GM23338 (cell line): Measurements from ENCODE around the gene PARP12. TPM values are rescaled to one million over a fixed set of nuclear protein-coding genes. Genes with fewer than 3 reads are reported as not detected.

ENCODE experiments used
- ATAC-seq: fragments of 200-7000 bp; cut with Tn5 transposase; 3 replicates; pipeline ENCODE4 v1.9.1; 2020
- DNase-seq: peaks from one replicate; pipeline ENCODE4 v3.0.0-alpha.2; 2015; ENCODE audit warnings: low spot score
- H2AFZ ChIP-seq: fragments of 200-600 bp; sonication (generic); 2 replicates; pipeline ENCODE4 v1.8.0; 2016; ENCODE audit warnings: antibody characterized with exemption, mild to moderate bottlenecking, moderate library complexity
- H3F3A ChIP-seq: fragments of 200-600 bp; sonication (generic); replicated peaks from 2 replicates; pipeline ENCODE4 v1.8.0; 2017; ENCODE audit warnings: antibody characterized with exemption, mixed run types, low read depth
- H3K27ac ChIP-seq: fragments of 200-600 bp; sonication (generic); 2 replicates; pipeline ENCODE4 v1.6.1; 2016; ENCODE audit warnings: low read depth
- H3K27me3 ChIP-seq: fragments of 200-600 bp; sonication (generic); 2 replicates; pipeline ENCODE4 v1.8.0; 2016; ENCODE audit warnings: mild to moderate bottlenecking, mixed run types, moderate library complexity; ENCODE audit not compliant: insufficient read depth
- H3K36me3 ChIP-seq: fragments of 200-600 bp; sonication (generic); 2 replicates; pipeline ENCODE4 v1.8.0; 2016; ENCODE audit warnings: mild to moderate bottlenecking; ENCODE audit not compliant: insufficient read depth
- H3K4me1 ChIP-seq: fragments of 200-600 bp; sonication (generic); 2 replicates; pipeline ENCODE4 v1.8.0; 2016; ENCODE audit warnings: mild to moderate bottlenecking, moderate library complexity; ENCODE audit not compliant: insufficient read depth
- H3K4me2 ChIP-seq: fragments of 200-600 bp; sonication (generic); 2 replicates; pipeline ENCODE4 v1.7.1; 2017; ENCODE audit warnings: mixed run types
- H3K4me3 ChIP-seq: fragments of 200-600 bp; sonication (generic); 2 replicates; pipeline ENCODE4 v1.6.1; 2016; ENCODE audit warnings: mixed run types
- H3K79me2 ChIP-seq: fragments of 200-600 bp; sonication (generic); replicated peaks from 2 replicates; pipeline ENCODE4 v1.8.0; 2017; ENCODE audit warnings: mild to moderate bottlenecking; ENCODE audit not compliant: insufficient read depth
- H3K9me2 ChIP-seq: fragments of 200-600 bp; sonication (generic); 2 replicates; pipeline ENCODE4 v1.8.0; 2017; ENCODE audit not compliant: insufficient read depth
- H4K20me1 ChIP-seq: fragments of 200-600 bp; sonication (generic); replicated peaks from 2 replicates; pipeline ENCODE4 v1.8.0; 2017; ENCODE audit warnings: mild to moderate bottlenecking; ENCODE audit not compliant: insufficient read depth
- H3K27ac Mint-ChIP-seq: 2 replicates; pipeline ENCODE4 v1.8.0; 2020; ENCODE audit warnings: inconsistent platforms, mild to moderate bottlenecking, moderate library complexity, mixed read lengths
- H3K27me3 Mint-ChIP-seq: 3 replicates; pipeline ENCODE4 v1.8.0; 2022; ENCODE audit warnings: low read depth, mild to moderate bottlenecking, moderate library complexity, mixed read lengths, inconsistent platforms; ENCODE audit not compliant: insufficient read depth, poor library complexity
- H3K36me3 Mint-ChIP-seq: 3 replicates; pipeline ENCODE4 v1.8.0; 2021; ENCODE audit warnings: low read depth, mild to moderate bottlenecking, inconsistent platforms, moderate library complexity, mixed read lengths
- H3K4me1 Mint-ChIP-seq: 3 replicates; pipeline ENCODE4 v1.8.0; 2020; ENCODE audit warnings: mild to moderate bottlenecking, inconsistent platforms, mixed read lengths
- H3K4me3 Mint-ChIP-seq: 3 replicates; pipeline ENCODE4 v1.8.0; 2021; ENCODE audit warnings: moderate library complexity, mild to moderate bottlenecking, inconsistent platforms, mixed read lengths
- H3K9me3 Mint-ChIP-seq: 3 replicates; pipeline ENCODE4 v1.8.0; 2020; ENCODE audit warnings: moderate library complexity, mild to moderate bottlenecking, inconsistent platforms, mixed read lengths
- CREB1 ChIP-seq: fragments of 250-450 bp; sonication (Bioruptor Pico); IDR thresholded peaks from 2 replicates; pipeline ENCODE4 v1.5.0; 2020; ENCODE audit warnings: low read depth, mild to moderate bottlenecking, moderate library complexity
- ETS1 ChIP-seq: IDR thresholded peaks from 2 replicates; pipeline ENCODE4 v1.6.1; 2016; ENCODE audit warnings: antibody characterized with exemption
- EZH2 ChIP-seq: fragments of 200-600 bp; sonication (generic); IDR thresholded peaks from one replicate; pipeline ENCODE4 v1.8.0; 2017; ENCODE audit warnings: antibody characterized with exemption, mild to moderate bottlenecking, low read depth; ENCODE audit not compliant: unreplicated experiment
- EZH2phosphoT487 ChIP-seq: fragments of 200-600 bp; sonication (generic); IDR thresholded peaks from one replicate; pipeline ENCODE4 v1.8.1; 2018; ENCODE audit warnings: antibody characterized with exemption; ENCODE audit not compliant: unreplicated experiment
- JUNB ChIP-seq: IDR thresholded peaks from one replicate; pipeline ENCODE4 v1.6.1; 2016; ENCODE audit warnings: antibody characterized with exemption; ENCODE audit not compliant: unreplicated experiment
- NANOG ChIP-seq: IDR thresholded peaks from 2 replicates; pipeline ENCODE4 v1.6.1; 2016; ENCODE audit warnings: antibody characterized with exemption, borderline replicate concordance
- POLR2AphosphoS5 ChIP-seq: IDR thresholded peaks from 2 replicates; pipeline ENCODE4 v1.6.1; 2016; ENCODE audit warnings: antibody characterized with exemption, low read depth
- STAT1 ChIP-seq: IDR thresholded peaks from one replicate; pipeline ENCODE4 v1.6.1; 2016; ENCODE audit warnings: antibody characterized with exemption; ENCODE audit not compliant: unreplicated experiment
- ZNF114 ChIP-seq: fragments of 250-450 bp; sonication (Bioruptor Pico); IDR thresholded peaks from 2 replicates; pipeline ENCODE4 v1.5.0; 2020; ENCODE audit warnings: mild to moderate bottlenecking, moderate library complexity
- ZNF331 ChIP-seq: fragments of 250-450 bp; sonication (Bioruptor Pico); IDR thresholded peaks from 2 replicates; pipeline ENCODE4 v1.5.0; 2020; ENCODE audit warnings: low read depth, mild to moderate bottlenecking, moderate library complexity
- ZNF462 ChIP-seq: fragments of 250-450 bp; sonication (Bioruptor Pico); IDR thresholded peaks from 2 replicates; pipeline ENCODE4 v1.5.0; 2020; ENCODE audit warnings: mild to moderate bottlenecking, moderate library complexity
- polyA plus RNA-seq: library from polyadenylated mRNA; unstranded; fragments of >200 nt; fragmentation: Nextera tagmentation; extraction: Ambion mirVana; gene quantifications from 2 replicates; pipeline ENCODE4 v1.2.1, GENCODE V29; 2016
- total RNA-seq: library from RNA; depleted of rRNA; stranded (reverse); fragments of >200 nt; shearing (Covaris generic); gene quantifications from 2 replicates; pipeline ENCODE4 v1.2.3, GENCODE V29; 2014
- TF ChIP-seq, protein P1 (sequence below): IDR thresholded peaks from one replicate; pipeline ENCODE4 v1.6.1; 2018; ENCODE audit warnings: antibody characterized with exemption; ENCODE audit not compliant: unreplicated experiment
- TF ChIP-seq, protein P2 (sequence below), 2 experiments: fragments of 200-600 bp in 1 of 2; sonication (generic) in 1 of 2; conservative IDR thresholded peaks; 2 replicates each; pipeline versions ENCODE4 v1.5.1 to v1.6.1; 2016 to 2017; ENCODE audit warnings: antibody characterized with exemption in 2 of 2, low read depth in 2 of 2, mild to moderate bottlenecking in 2 of 2, moderate library complexity in 1 of 2

The PARP12 gene
- total and polyA plus RNA-seq, 2 experiments from 2014 or later = 2.7 to 10.3 TPM

DNA sequence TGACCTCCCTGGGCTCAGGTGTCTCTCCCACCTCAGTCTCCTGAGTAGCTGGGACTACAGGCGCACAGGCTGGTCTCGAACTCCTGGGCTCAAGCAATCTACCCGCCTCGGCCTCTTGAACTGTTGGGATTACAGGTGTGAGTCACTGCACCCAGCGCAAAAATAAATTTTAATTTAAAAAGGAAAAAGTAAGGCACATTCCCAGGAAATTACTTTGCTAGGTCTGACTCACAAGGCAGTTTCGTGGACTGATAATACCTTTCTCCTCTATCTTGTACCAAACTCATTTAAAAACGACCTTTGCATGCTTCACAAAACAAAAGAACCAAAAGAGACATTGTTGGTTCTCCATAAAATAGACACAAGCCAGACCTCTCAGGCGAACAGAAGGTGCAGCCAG lies 29.7 kb downstream of the PARP12 start:
- TF ChIP-seq ZNF114 (CRISPR knock-in tag) = no peak
- TF ChIP-seq, protein P1, sequence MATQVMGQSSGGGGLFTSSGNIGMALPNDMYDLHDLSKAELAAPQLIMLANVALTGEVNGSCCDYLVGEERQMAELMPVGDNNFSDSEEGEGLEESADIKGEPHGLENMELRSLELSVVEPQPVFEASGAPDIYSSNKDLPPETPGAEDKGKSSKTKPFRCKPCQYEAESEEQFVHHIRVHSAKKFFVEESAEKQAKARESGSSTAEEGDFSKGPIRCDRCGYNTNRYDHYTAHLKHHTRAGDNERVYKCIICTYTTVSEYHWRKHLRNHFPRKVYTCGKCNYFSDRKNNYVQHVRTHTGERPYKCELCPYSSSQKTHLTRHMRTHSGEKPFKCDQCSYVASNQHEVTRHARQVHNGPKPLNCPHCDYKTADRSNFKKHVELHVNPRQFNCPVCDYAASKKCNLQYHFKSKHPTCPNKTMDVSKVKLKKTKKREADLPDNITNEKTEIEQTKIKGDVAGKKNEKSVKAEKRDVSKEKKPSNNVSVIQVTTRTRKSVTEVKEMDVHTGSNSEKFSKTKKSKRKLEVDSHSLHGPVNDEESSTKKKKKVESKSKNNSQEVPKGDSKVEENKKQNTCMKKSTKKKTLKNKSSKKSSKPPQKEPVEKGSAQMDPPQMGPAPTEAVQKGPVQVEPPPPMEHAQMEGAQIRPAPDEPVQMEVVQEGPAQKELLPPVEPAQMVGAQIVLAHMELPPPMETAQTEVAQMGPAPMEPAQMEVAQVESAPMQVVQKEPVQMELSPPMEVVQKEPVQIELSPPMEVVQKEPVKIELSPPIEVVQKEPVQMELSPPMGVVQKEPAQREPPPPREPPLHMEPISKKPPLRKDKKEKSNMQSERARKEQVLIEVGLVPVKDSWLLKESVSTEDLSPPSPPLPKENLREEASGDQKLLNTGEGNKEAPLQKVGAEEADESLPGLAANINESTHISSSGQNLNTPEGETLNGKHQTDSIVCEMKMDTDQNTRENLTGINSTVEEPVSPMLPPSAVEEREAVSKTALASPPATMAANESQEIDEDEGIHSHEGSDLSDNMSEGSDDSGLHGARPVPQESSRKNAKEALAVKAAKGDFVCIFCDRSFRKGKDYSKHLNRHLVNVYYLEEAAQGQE = no peak
- TF ChIP-seq, protein P2, sequence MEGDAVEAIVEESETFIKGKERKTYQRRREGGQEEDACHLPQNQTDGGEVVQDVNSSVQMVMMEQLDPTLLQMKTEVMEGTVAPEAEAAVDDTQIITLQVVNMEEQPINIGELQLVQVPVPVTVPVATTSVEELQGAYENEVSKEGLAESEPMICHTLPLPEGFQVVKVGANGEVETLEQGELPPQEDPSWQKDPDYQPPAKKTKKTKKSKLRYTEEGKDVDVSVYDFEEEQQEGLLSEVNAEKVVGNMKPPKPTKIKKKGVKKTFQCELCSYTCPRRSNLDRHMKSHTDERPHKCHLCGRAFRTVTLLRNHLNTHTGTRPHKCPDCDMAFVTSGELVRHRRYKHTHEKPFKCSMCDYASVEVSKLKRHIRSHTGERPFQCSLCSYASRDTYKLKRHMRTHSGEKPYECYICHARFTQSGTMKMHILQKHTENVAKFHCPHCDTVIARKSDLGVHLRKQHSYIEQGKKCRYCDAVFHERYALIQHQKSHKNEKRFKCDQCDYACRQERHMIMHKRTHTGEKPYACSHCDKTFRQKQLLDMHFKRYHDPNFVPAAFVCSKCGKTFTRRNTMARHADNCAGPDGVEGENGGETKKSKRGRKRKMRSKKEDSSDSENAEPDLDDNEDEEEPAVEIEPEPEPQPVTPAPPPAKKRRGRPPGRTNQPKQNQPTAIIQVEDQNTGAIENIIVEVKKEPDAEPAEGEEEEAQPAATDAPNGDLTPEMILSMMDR (conservative IDR thresholded peaks at IDR 0.05; ENCODE audit: low read depth in 2 of 2) = no peak
- TF ChIP-seq EZH2 = no peak
- no peak for TF ChIP-seq JUNB
- no peak for TF ChIP-seq NANOG
- no peak for TF ChIP-seq CREB1
- TF ChIP-seq ZNF462 = no peak
- no peak for TF ChIP-seq POLR2AphosphoS5
- no peak for TF ChIP-seq ETS1
- no peak for TF ChIP-seq ZNF331 (CRISPR knock-in tag)
- TF ChIP-seq STAT1 = no peak
- no peak for TF ChIP-seq EZH2phosphoT487
- Histone ChIP-seq H4K20me1 (no peaks in the 10 kb centered on the region), H3K4me1 (no peaks in the 10 kb centered on the region), H3K36me3 (no peaks in the 10 kb centered on the region), H3K4me2 (no peak overlapping the region), H2AFZ (no peak overlapping the region), H3K9me2 (no peaks in the 10 kb centered on the region), H3K27ac (no peak overlapping the region), H3F3A (no peaks in the 10 kb centered on the region), H3K4me3 (no peak overlapping the region), H3K79me2 (no peaks in the 10 kb centered on the region), H3K27me3 (no peaks in the 10 kb centered on the region)
- no peaks in the 10 kb centered on the region for H3K4me1 Mint-ChIP-seq
- DNase-seq (no peak), ATAC-seq (no peak)
- H3K36me3 Mint-ChIP-seq = peaks cover 3% of the 10 kb centered on the region; the same call in 1 of the 3 replicates
- no peak overlapping the region for H3K4me3 Mint-ChIP-seq
- H3K27ac Mint-ChIP-seq = no peak overlapping the region
- H3K9me3 Mint-ChIP-seq = no peaks in the 10 kb centered on the region
- no peaks in the 10 kb centered on the region for H3K27me3 Mint-ChIP-seq
